Measurements from ENCODE around the gene RSPO3. TPM values are rescaled to one million over a fixed set of nuclear protein-coding genes. Genes with fewer than 3 reads are reported as not detected.

The RSPO3 gene
- total RNA-seq, 1 donor from 2014 or later: 2.6 TPM

- Histone ChIP-seq H3K27ac (ENCODE audit: low read depth, low read length) (no peak overlapping the region), H2AFZ (ENCODE audit: low read depth, low read length) (no peak overlapping the region), H3K9me3 (ENCODE audit: insufficient read depth, low read depth, low read length) (no peaks in the 10 kb centered on the region), H4K20me1 (ENCODE audit: insufficient read depth, low read length) (no peaks in the 10 kb centered on the region), H3K4me3 (ENCODE audit: insufficient read depth, low read depth, low read length) (no peak overlapping the region), H3K36me3 (ENCODE audit: insufficient read depth, low read length) (no peaks in the 10 kb centered on the region), H3K9ac (ENCODE audit: low read length) (no peak overlapping the region), H3K27me3 (ENCODE audit: insufficient read depth, low read length) (no peaks in the 10 kb centered on the region), H3K4me2 (ENCODE audit: low read length) (no peak overlapping the region), H3K79me2 (ENCODE audit: insufficient read depth, low read length) (no peaks in the 10 kb centered on the region), H3K4me1 (ENCODE audit: insufficient read depth, low read length) (no peaks in the 10 kb centered on the region)
- DNase-seq (ENCODE audit: low read depth) (no peak), FAIRE-seq (no peak)
- H3K9me3 Mint-ChIP-seq (ENCODE audit: unreplicated experiment): no peaks in the 10 kb centered on the region
- no peaks in the 10 kb centered on the region for H3K36me3 Mint-ChIP-seq (ENCODE audit: low read depth, unreplicated experiment)
- no peaks in the 10 kb centered on the region for H3K27me3 Mint-ChIP-seq (ENCODE audit: low read depth, unreplicated experiment)
- no peak for TF ChIP-seq CTCF (IDR thresholded peaks at IDR 0.05; ENCODE audit: insufficient read depth, low read depth, low read length)
- TF ChIP-seq EZH2 (IDR thresholded peaks at IDR 0.05; ENCODE audit: insufficient read depth, low read length): no peak
- H3K27ac Mint-ChIP-seq (ENCODE audit: unreplicated experiment): no peak overlapping the region
- H3K4me1 Mint-ChIP-seq (ENCODE audit: low read depth, unreplicated experiment): no peaks in the 10 kb centered on the region
- H3K4me3 Mint-ChIP-seq (ENCODE audit: unreplicated experiment): no peak overlapping the region
These were observed 39.8 kb upstream of the RSPO3 start for GRCh38 chr6:127078669-127079068.

- Histone ChIP-seq H3K27ac (ENCODE audit: low read depth, low read length) (no peak overlapping the region), H3K27me3 (ENCODE audit: insufficient read depth, low read length) (no peaks in the 10 kb centered on the region), H3K4me1 (ENCODE audit: insufficient read depth, low read length) (no peaks in the 10 kb centered on the region), H3K4me3 (ENCODE audit: insufficient read depth, low read depth, low read length) (no peak overlapping the region), H3K79me2 (ENCODE audit: insufficient read depth, low read length) (no peaks in the 10 kb centered on the region), H3K9ac (ENCODE audit: low read length) (no peak overlapping the region), H3K36me3 (ENCODE audit: insufficient read depth, low read length) (no peaks in the 10 kb centered on the region), H3K9me3 (ENCODE audit: insufficient read depth, low read depth, low read length) (no peaks in the 10 kb centered on the region), H2AFZ (ENCODE audit: low read depth, low read length) (no peak overlapping the region), H3K4me2 (ENCODE audit: low read length) (no peak overlapping the region), H4K20me1 (ENCODE audit: insufficient read depth, low read length) (no peaks in the 10 kb centered on the region)
- Mint-ChIP-seq H3K9me3 (ENCODE audit: unreplicated experiment) (no peaks in the 10 kb centered on the region), H3K4me3 (ENCODE audit: unreplicated experiment) (no peak overlapping the region), H3K4me1 (ENCODE audit: low read depth, unreplicated experiment) (no peaks in the 10 kb centered on the region), H3K36me3 (ENCODE audit: low read depth, unreplicated experiment) (no peaks in the 10 kb centered on the region), H3K27me3 (ENCODE audit: low read depth, unreplicated experiment) (no peaks in the 10 kb centered on the region), H3K27ac (ENCODE audit: unreplicated experiment) (no peak overlapping the region)
- DNase-seq (ENCODE audit: low read depth) (no peak), FAIRE-seq (no peak)
- no peak for TF ChIP-seq CTCF (IDR thresholded peaks at IDR 0.05; ENCODE audit: insufficient read depth, low read depth, low read length)
- TF ChIP-seq EZH2 (IDR thresholded peaks at IDR 0.05; ENCODE audit: insufficient read depth, low read length): no peak
These were observed 38.8 kb upstream of the RSPO3 start for GRCh38 chr6:127079681-127080080.

GRCh38 chr6:127080081-127080480 lies 38.4 kb upstream of the RSPO3 start:
- H3K9ac ChIP-seq (ENCODE audit: low read length): no peak overlapping the region
- TF ChIP-seq EZH2 (IDR thresholded peaks at IDR 0.05; ENCODE audit: insufficient read depth, low read length) (no peak), CTCF (IDR thresholded peaks at IDR 0.05; ENCODE audit: insufficient read depth, low read depth, low read length) (no peak)
- no peaks in the 10 kb centered on the region for H3K27me3 Mint-ChIP-seq (ENCODE audit: low read depth, unreplicated experiment)
- no peak overlapping the region for H3K27ac Mint-ChIP-seq (ENCODE audit: unreplicated experiment)
- no peaks in the 10 kb centered on the region for H3K36me3 Mint-ChIP-seq (ENCODE audit: low read depth, unreplicated experiment)
- H3K4me2 ChIP-seq (ENCODE audit: low read length): no peak overlapping the region
- no peak overlapping the region for H3K4me3 Mint-ChIP-seq (ENCODE audit: unreplicated experiment)
- H3K27ac ChIP-seq (ENCODE audit: low read depth, low read length): no peak overlapping the region
- no peak overlapping the region for H2AFZ ChIP-seq (ENCODE audit: low read depth, low read length)
- no peaks in the 10 kb centered on the region for H3K27me3 ChIP-seq (ENCODE audit: insufficient read depth, low read length)
- DNase-seq (ENCODE audit: low read depth) (no peak), FAIRE-seq (no peak)
- no peaks in the 10 kb centered on the region for H3K9me3 Mint-ChIP-seq (ENCODE audit: unreplicated experiment)
- no peaks in the 10 kb centered on the region for H4K20me1 ChIP-seq (ENCODE audit: insufficient read depth, low read length)
- no peaks in the 10 kb centered on the region for H3K4me1 ChIP-seq (ENCODE audit: insufficient read depth, low read length)
- H3K79me2 ChIP-seq (ENCODE audit: insufficient read depth, low read length): no peaks in the 10 kb centered on the region
- H3K36me3 ChIP-seq (ENCODE audit: insufficient read depth, low read length): no peaks in the 10 kb centered on the region
- no peak overlapping the region for H3K4me3 ChIP-seq (ENCODE audit: insufficient read depth, low read depth, low read length)
- H3K9me3 ChIP-seq (ENCODE audit: insufficient read depth, low read depth, low read length): no peaks in the 10 kb centered on the region
- no peaks in the 10 kb centered on the region for H3K4me1 Mint-ChIP-seq (ENCODE audit: low read depth, unreplicated experiment)
